Measurements from ENCODE around the gene CCDC116.
"Not testable (repeated sequence)": the region's sequence is repeated elsewhere in the genome, so short reads cannot be mapped to it uniquely, and the experiment has no call there.

The CCDC116 gene

GRCh38 chr22:21632237-21632895 lies at the start of gene CCDC116:
TSS of gene CCDC116 (plus strand) at chr22:21632760. CDS start at chr22:21633182, 422 bp downstream.
- DNase-seq (ENCODE audit: low read depth), result no peak
- no peak within 1 kb of the TSS for H3K4me3 ChIP-seq (ENCODE audit: low read depth, low read length)

GRCh38 chr22:21582801-21583740 lies 49.5 kb upstream of the CCDC116 start:
- no peak overlapping the region for H3K4me3 ChIP-seq (ENCODE audit: low read depth, low read length)
- no peak for DNase-seq (ENCODE audit: low read depth)

DNA sequence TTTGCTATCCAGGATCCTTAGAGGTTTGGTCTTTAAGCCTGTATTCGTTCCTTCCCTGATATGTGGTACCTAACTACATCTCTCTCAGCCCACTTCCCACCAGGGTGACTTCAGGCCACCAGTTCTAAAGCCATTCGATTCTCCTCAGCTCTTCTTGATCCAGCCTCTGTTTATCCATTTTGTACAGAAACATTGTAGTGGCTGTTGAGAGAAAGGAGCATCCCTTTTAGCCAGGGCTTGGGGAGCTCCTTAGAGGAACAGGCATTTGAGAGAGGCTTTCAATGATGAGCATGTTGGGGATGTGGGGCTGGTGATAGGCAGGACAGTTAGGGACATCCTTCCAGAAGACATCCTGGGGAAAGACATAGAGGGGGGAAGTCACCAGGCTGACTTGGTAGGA lies 47.2 kb upstream of the CCDC116 start:
- no peak overlapping the region for H3K4me3 ChIP-seq (ENCODE audit: low read depth, low read length)
- DNase-seq (ENCODE audit: low read depth), result no peak

- H3K4me3 ChIP-seq (ENCODE audit: low read depth, low read length), result no peak overlapping the region
- DNase-seq (ENCODE audit: low read depth), result no peak
Measured at GRCh38 chr22:21587803-21588611, 44.6 kb upstream of the CCDC116 start.

DNA sequence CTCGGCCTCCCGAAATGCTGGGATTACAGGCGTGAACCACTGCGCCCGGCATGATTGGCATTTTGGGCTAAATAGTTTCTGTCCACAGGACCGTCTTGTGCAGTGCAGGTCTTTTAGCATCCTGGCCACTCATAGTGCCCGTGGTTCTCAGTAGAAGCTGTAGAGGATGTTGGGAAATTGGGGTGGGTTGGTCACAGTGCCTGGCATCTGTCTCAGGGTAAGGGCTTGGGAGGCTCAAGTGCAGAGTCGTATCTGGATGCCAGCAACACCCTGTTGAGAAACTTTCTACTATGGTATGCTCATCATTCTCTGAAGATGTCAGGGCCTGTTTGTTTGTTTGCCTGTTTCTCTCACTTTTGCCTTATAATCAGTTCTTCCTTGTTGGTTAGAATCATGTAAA lies 43.2 kb upstream of the CCDC116 start:
- DNase-seq (ENCODE audit: low read depth), result no peak
- H3K4me3 ChIP-seq (ENCODE audit: low read depth, low read length), result no peak overlapping the region

GRCh38 chr22:21590809-21591641 lies 41.5 kb upstream of the CCDC116 start:
- no peak for DNase-seq (ENCODE audit: low read depth)

DNA sequence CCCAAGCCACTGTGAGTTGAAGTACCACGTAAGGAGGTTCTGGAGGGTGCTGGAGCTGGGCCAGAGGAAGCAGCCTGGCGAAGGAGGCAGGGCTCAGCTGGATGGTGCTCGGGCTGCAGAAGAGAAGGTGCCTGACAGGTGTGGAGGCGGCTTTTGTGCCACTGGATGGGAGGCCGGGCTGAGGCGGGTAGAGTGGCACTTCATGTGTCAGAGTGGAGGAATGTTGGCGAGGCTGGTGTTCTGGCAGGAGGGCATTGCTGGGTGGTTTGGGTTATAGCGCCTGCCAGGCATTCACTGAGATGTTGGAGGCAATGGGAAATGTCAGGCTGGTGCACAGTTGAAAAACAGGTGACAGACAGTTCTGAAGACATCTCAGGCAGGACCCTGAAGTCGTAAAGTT lies 40.9 kb upstream of the CCDC116 start:
- no peak overlapping the region for H3K4me3 ChIP-seq (ENCODE audit: low read depth, low read length)

More at GRCh38 chr22:21590809-21591641, 41.5 kb upstream of the CCDC116 start:
- no peak overlapping the region for H3K4me3 ChIP-seq (ENCODE audit: low read depth, low read length)

DNA sequence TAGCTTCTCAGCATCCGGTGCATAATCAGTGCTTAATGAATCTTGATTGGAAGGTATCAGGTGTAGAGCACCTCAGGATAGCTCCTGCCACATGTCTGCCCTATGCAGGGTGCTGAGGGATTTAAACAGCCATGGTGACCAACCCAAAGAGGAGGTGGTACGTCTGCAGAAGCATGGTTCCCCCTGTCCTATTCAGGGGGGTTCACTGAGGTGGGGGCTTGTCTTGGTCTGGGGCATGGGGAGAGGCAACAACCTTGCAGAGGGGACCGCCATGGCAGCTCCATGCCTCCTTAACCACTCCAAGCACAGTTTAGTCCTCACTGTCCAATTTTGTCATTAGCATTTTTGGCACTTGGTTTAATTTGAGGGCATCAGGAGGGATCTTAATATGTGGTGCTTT lies 40.1 kb upstream of the CCDC116 start:
- no peak overlapping the region for H3K4me3 ChIP-seq (ENCODE audit: low read depth, low read length)
- no peak for DNase-seq (ENCODE audit: low read depth)

More for the DNA sequence above, 40.9 kb upstream of the CCDC116 start:
- no peak for DNase-seq (ENCODE audit: low read depth)

DNA sequence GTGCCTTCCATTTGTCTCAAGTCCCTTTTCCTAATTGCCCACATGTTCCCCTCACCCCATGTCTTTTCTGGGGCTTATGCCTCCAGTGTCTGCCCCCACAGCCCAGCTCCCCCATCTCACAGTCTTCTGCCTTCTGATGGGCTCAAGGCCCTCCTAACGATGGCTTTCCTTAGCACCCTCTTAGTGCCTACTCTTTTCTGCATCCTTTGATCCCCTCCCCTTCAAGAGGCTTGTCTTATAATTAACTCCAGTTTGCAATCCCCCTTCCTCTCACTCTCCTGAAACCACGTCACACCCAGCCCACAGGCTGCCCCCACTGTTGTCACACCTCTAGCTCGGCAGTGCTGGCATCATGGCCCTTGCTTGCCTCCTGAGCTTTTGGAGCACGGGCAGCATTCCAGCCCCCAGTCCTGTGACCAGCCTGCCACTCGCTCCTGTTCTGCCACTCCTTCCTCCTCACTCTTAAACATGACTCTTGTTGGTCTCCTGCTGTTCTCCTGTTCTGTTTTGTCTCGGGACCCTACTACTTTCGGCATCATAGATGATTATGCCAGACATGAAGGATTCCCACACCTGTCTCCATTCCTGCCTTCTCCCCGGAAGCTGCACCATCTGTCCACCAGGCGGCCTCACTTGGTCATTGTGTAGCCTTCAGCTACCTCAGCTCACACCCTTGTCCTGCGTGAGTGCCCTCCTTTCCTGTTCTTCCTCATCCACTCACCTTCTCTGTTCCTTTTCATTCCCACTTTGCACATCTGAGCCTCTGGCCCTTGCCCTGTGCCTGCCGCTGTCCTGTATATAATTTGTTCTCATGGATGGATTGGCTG lies 38.9 kb upstream of the CCDC116 start:
- DNase-seq (ENCODE audit: low read depth), result no peak
- H3K4me3 ChIP-seq (ENCODE audit: low read depth, low read length), result no peak overlapping the region

DNA sequence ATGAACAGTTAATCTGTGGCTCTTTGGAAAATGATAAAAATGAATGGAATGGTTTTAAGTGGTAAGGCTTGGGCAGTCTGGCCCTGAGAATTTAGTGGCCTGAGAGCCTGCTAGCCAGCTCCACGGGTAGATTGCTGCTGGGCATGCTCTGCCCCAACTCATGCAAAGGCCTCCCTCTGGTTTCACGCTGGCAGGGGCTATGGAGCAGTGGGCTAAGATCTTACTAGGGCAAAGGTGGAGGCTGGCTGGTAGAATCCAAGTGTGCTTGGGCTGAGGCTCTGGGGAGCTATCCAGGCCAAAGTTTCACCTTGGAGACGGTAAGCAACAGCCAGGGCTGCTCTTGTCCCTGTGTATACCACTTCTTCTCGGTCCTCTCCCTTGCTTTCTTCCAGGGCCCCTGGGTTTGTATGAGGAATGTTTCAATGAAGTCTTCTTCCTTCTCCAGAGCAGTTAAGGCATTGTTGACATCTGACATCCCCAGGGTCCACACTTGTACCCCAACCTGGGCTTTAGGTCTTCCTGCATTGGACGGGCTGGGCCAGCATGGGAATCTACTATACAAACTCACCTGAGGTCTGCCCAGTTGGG lies 37.6 kb upstream of the CCDC116 start:
- no peak for DNase-seq (ENCODE audit: low read depth)
- no peak overlapping the region for H3K4me3 ChIP-seq (ENCODE audit: low read depth, low read length)

DNA sequence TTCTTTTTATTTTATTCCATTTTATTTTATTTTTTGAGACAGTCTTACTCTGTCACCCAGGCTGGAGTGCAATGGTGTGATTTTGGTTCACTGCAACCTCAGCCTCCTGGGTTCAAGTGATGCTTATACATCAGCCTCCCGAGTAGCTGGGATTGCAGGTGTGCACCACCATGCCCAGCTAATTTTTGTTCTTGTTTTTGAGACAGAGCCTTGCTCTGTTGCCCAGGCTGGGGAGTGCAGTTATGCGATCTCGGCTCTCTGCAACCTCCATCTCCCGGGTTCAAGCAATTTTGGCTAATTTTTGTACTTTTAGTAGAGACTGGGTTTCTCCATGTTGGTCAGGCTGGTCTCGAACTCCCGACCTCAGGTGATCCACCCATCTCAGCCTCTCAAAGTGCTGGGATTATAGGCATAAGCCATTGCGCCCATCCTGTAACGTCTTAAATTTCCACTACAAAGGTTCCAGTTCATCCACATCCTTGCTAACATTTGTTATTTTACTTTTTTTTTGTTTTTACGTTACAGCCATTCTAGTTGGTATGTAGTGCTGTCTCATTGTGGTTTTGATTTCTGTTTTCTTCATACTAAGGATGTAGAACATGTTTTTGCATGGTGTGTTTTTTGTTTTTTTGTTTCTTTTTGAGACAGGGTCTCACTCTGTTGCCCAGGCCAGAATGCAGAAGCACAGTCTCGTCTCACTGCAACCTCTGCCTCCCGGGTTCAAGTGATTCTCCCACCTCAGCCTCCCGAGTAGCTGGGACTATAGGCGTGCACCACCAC lies 36.0 kb upstream of the CCDC116 start:
- H3K4me3 ChIP-seq (ENCODE audit: low read depth, low read length); DNase-seq (ENCODE audit: low read depth): not testable (repeated sequence)

DNA sequence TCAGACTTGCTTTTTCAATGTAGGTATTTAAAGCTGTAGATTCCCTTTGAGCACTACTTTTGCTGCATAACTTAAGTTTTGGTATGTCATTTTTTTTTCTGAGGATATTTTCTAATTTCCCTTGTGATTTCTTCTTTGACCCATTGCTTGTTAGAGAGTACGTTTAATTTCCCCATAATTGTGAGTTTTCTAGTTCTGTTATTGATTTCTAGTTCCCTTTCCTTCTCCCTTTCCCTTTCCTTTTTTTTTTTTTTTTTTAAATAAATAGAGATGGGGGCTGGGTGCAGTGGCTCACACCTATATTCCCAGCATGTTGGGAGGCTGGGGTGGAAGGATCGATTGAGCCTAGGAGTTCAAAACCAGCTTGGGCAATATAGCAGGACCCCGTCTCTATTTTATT lies 34.3 kb upstream of the CCDC116 start:
- no peak overlapping the region for H3K4me3 ChIP-seq (ENCODE audit: low read depth, low read length)
- DNase-seq (ENCODE audit: low read depth), result no peak

DNA sequence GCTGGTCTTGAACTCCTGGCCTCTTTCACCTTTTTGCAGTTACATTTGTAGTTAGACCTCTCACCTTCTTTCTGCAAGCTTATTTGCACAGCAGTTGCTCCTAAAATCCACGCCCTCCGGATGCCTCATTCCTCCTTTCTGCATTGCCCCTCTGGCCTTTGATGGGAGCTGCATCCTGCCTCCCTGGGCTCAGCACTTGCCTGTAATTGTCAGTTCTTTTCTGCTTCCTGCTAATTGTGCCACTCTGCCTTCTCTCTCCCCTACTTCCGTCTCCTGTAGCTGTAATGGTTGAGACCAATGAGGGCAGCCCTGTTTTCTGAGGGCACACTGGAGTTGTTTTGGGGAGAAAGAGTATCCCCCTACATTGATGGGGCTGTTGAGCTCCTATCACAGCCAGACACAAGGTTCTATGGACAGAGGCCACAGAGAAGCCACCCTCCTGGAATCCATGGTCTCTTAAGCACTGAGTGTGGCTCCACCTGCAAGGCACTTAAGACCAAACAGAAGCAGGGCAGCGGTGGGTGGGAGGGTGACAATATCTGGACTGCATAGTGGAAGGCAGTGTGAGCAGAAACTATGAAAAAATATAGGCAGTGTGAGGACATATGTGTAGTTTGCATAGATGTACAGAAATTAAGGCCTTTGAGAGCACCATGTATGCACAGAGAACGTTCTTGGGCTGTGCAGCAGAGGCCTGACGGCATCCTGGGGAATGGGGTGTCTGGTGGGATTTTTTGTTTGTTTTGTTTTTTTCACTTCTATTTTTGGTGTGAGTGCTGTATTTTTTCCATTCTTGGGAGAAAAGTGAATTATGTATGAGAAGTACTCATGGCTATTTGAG lies 33.3 kb upstream of the CCDC116 start:
- DNase-seq (ENCODE audit: low read depth), result no peak
- H3K4me3 ChIP-seq (ENCODE audit: low read depth, low read length), result no peak overlapping the region

DNA sequence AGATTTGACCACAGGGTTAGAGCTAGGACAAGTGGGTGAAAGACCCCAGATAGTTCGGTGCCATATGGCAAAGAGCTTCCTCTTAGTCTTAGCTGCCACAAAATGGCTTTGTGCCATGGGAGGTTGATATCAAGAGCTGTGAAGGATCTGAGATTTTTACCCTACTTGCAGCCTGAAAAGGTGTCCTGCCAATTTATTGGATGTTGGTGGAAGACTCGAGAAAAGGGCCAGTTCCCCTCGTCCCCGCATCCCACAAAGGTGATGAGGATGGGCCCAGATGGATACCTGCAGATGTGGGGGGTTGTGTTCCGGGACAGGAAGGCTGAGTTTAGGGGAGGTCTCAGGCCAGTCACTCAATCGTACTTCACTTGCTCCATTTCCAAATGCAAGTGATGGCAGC lies 30.0 kb upstream of the CCDC116 start:
- no peak overlapping the region for H3K4me3 ChIP-seq (ENCODE audit: low read depth, low read length)
- DNase-seq (ENCODE audit: low read depth), result no peak

GRCh38 chr22:21603973-21604372 lies 28.6 kb upstream of the CCDC116 start:
- DNase-seq (ENCODE audit: low read depth), result no peak
- no peak overlapping the region for H3K4me3 ChIP-seq (ENCODE audit: low read depth, low read length)

- no peak for DNase-seq (ENCODE audit: low read depth)
- no peak overlapping the region for H3K4me3 ChIP-seq (ENCODE audit: low read depth, low read length)
Measured at GRCh38 chr22:21605887-21606564, 26.5 kb upstream of the CCDC116 start.

Measured in skeletal muscle cell (primary cell).